Mammary epithelial cell (primary cell): ENCODE measurements around the gene AKT3.

Experiments
- CTCF ChIP-seq, 2 donors: IDR thresholded peaks in 1 of 2; conservative IDR thresholded peaks in 1 of 2; 2 replicates each; pipeline ENCODE4 v1.5.1; 2011 to 2012; ENCODE audit warnings: inconsistent platforms in 2 of 2, low read length in 2 of 2, mild to moderate bottlenecking in 2 of 2, control low read depth in 1 of 2, low read depth in 1 of 2; ENCODE audit not compliant: insufficient read depth in 1 of 2; ENCODE audit errors: extremely low read depth in 1 of 2
- EZH2 ChIP-seq: IDR thresholded peaks from 2 replicates; pipeline ENCODE4 v1.6.1; 2012; ENCODE audit warnings: low read length, inconsistent platforms, borderline replicate concordance

GRCh38 chr1:243846761-243847160, 3.3 kb downstream of the AKT3 start:
- TF ChIP-seq EZH2 = no peak
- no peak for TF ChIP-seq CTCF (conservative IDR thresholded peaks at IDR 0.05 in 1 of 2, IDR thresholded peaks at IDR 0.05 in 1 of 2; ENCODE audit: extremely low read depth in 1 of 2, insufficient read depth in 1 of 2, low read depth in 1 of 2, low read length in 2 of 2)
